ENCODE measurements around the gene CTDP1. TPM values are rescaled to one million over a fixed set of nuclear protein-coding genes. Genes with fewer than 3 reads are reported as not detected.

The CTDP1 gene
- total RNA-seq, 3 donors from 2014 or later: 28.6 to 37.4 (median 30.1) TPM

DNA sequence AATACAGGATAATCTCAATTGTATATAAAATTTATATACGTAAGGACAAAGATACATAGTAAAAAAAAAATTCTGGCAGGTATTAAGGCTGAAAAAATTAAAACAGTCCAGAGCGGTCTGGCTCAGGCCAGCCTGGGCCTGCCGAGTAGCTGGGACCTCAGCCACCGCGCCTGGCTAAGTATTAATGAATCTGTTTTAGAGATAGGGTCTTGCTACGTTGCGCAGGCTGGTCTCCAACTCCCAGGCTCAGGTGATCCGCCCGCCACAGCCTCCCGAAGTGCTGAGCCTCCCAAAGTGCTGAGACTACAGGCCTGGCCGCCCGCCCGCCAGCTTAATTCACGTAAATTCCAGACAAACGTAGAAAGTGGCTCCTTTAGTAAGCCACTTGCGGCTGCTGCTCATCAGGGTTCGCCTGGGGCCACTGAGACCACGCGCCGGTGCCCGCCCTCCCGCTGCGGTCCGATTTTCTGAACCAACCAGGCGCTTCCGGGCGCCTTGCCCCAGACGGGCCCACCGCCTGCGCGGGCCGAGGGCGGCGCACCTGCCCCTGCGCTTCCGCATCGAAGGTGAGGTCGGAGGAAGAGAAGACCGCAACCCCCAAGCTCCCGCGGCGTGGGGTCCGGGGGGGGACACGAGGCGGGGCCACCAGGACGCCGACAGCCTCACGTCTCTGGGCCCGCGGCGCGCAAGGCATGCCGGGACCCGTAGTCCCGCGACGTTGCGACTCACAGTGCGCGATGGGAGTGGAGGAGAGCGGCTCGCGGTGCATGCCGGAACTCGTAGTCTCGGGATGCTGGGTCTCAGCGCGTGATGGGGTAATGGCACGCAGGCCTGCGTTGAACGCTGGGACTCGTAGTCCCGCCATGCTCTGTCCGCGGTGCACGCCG lies 695 bp upstream of the CTDP1 start:
- no peaks in the 10 kb centered on the region for H3K36me3 ChIP-seq (ENCODE audit: low read depth)
- peak; percentile 91 for ATAC-seq
- TF ChIP-seq, protein P1, sequence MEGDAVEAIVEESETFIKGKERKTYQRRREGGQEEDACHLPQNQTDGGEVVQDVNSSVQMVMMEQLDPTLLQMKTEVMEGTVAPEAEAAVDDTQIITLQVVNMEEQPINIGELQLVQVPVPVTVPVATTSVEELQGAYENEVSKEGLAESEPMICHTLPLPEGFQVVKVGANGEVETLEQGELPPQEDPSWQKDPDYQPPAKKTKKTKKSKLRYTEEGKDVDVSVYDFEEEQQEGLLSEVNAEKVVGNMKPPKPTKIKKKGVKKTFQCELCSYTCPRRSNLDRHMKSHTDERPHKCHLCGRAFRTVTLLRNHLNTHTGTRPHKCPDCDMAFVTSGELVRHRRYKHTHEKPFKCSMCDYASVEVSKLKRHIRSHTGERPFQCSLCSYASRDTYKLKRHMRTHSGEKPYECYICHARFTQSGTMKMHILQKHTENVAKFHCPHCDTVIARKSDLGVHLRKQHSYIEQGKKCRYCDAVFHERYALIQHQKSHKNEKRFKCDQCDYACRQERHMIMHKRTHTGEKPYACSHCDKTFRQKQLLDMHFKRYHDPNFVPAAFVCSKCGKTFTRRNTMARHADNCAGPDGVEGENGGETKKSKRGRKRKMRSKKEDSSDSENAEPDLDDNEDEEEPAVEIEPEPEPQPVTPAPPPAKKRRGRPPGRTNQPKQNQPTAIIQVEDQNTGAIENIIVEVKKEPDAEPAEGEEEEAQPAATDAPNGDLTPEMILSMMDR (IDR thresholded peaks at IDR 0.05): no peak
- H3K9me3 ChIP-seq: no peaks in the 10 kb centered on the region
- H3K4me3 ChIP-seq: peak overlapping the region; percentile 97
- peak; percentile 98 to 100 (median 98) for DNase-seq
- intact Hi-C loops (cut with DNase I, micrococcal nuclease): no loop called here
- peaks cover 33% of the 10 kb centered on the region for H3K4me1 ChIP-seq (ENCODE audit: low read depth)

DNA sequence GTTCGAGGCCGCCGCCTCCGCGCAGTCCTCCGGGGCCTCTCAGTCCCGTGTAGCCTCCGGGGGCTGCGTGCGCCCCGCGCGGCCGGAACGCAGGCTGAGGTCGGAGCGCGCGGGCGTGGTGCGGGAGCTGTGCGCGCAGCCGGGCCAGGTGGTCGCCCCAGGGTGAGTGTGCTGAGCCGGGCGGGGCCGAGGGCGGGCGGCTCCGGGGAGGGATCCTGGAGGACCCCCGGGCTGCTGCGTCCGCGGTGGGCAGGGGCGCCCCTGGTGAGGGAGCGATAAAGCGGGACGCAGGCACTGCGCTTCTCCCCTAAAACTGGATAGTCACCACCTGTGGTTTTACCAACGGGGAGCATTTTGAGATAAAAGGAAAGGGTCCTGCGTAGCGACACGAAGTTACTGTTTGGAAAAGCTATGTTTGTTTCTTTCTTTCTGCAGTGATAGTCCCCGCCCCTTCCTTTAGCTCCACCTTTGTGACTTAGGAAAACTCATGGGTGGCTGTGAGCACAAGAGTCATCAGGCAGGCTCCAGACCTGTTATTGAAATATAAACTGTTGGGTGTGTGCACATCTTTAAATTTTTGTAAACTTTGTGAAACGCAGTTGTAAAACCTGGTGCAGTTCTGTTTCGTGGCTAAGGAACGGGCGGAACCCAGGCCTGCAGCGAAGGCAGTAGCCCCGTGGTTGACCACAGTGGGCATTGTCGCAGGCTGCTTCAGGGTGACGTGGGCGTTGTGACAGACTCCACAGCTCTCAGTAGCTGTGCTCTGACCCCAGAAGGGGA lies 687 bp downstream of the CTDP1 start:
- peaks cover 33% of the 10 kb centered on the region for H3K4me1 ChIP-seq (ENCODE audit: low read depth)
- DNase-seq (peak; percentile 69 to 86 (median 70)), ATAC-seq (peak; percentile 31)
- intact Hi-C loops (cut with DNase I, micrococcal nuclease): no loop called here
- H3K36me3 ChIP-seq (ENCODE audit: low read depth): no peaks in the 10 kb centered on the region
- H3K4me3 ChIP-seq: peak overlapping the region; percentile 97
- H3K9me3 ChIP-seq: no peaks in the 10 kb centered on the region
- TF ChIP-seq, protein P1 (IDR thresholded peaks at IDR 0.05): no peak

DNA sequence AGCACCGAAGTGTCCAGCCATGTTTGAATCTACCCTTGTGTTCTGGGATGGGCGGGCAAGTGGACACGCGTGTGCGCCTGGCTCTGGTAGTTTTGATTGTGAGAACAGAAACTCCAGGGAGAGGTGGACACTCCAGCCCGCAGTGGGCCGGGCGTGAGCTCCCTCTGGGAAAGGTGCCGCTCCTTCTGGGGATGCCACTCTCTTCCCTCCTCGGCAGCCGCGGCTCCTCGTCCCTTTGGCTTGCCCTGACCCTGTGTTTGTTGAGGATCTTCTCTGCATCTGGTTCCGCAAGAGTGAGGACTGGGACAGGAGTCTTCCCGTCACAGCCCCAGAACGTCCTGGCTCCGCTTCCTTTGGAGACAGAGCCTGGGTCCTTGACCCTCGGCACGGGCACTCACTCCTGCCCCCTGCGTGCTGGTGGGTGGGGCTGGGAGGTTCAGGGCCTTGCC lies 1.3 kb downstream of the CTDP1 start:
- intact Hi-C loops (cut with DNase I, micrococcal nuclease): no loop called here
- no peak for ATAC-seq
- no peaks in the 10 kb centered on the region for H3K36me3 ChIP-seq (ENCODE audit: low read depth)
- DNase-seq: peak in 2 of 3 donors; percentile 30 to 56
- H3K4me1 ChIP-seq (ENCODE audit: low read depth): peaks cover 33% of the 10 kb centered on the region
- H3K9me3 ChIP-seq: no peaks in the 10 kb centered on the region
- TF ChIP-seq, protein P1 (IDR thresholded peaks at IDR 0.05): no peak
- H3K4me3 ChIP-seq: no peak overlapping the region

DNA sequence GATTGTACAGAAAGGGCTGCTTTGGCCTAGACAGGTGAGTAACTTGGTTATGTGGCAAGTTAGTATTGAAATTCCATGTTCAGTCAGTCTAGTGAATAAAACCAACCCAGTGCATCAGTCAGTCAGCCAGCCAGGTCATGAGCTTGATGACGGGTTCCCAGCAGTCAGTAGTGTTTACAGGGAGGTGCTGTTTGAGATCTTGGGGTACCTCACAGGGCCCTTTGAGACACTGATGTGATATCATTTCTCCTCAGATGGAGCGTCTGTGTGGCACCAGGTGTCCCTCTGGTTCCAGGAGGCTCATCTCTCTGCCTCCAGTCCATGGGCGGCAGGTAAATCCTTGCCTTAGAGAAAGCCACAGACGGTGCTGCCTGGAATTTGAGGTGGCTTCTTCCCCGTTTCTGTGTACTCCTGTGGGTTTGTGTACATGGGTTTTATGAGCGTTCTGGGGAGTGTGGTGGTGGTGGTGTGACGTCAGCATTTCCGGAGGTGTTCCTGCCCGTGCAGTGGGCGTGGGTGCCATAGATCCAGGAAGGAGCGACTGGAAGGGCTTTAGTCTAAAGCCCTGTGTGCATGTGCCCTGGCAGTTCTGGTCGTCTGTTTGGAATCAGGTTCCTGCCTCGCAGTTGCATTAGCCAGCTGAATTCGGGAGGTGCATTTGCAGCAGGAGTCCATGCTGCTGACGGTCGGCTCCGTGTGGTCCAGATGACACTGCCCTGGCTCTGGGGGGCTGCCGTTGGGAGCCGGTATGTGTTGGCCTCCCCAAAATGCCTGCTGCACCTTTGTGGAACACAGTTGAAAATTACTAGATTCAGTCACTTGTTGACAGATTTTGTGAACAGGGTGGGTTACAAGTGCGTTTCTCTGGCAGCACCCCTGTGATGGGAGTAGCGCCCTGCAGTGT lies 2.1 kb downstream of the CTDP1 start:
- Histone ChIP-seq H3K9me3 (no peaks in the 10 kb centered on the region), H3K4me3 (no peak overlapping the region), H3K36me3 (ENCODE audit: low read depth) (no peaks in the 10 kb centered on the region), H3K4me1 (ENCODE audit: low read depth) (peaks cover 33% of the 10 kb centered on the region)
- intact Hi-C loops (cut with DNase I, micrococcal nuclease): no loop called here
- TF ChIP-seq, protein P1 (IDR thresholded peaks at IDR 0.05): peak; percentile 8
- ATAC-seq: peak; percentile 44
- DNase-seq: peak; percentile 84 to 89 (median 88)

DNA sequence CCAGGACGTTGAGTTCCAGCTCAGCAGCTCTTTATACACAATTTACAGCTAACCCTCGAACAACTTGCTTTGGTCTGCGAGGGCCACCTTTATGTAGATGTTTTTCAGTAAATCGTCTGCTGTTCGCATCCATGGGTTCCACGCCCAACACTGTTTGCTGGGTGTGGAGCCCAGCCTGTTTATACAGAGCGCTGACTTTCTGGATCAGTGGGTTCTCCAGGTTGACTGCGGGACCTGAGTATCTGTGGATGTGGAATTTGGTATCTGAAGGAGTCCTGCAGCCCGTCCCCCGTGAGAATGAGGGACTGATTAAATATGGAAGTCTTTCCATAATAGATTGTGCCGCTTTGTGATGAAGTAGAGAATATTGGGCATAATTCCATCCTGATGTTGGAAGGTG lies 2.9 kb downstream of the CTDP1 start:
- intact Hi-C loops (cut with DNase I, micrococcal nuclease): no loop called here
- DNase-seq: no peak
- no peak for ATAC-seq
- H3K9me3 ChIP-seq: no peaks in the 10 kb centered on the region
- peaks cover 33% of the 10 kb centered on the region for H3K4me1 ChIP-seq (ENCODE audit: low read depth)
- TF ChIP-seq, protein P1 (IDR thresholded peaks at IDR 0.05): no peak
- H3K4me3 ChIP-seq: no peak overlapping the region
- H3K36me3 ChIP-seq (ENCODE audit: low read depth): no peaks in the 10 kb centered on the region

Measured in mucosa of descending colon (tissue), 3 donors.